GM12892 (cell line): ENCODE results near the gene MUC2.

Experiments
- POLR2A ChIP-seq: IDR thresholded peaks from 2 replicates; pipeline ENCODE4 v1.6.1; 2011; ENCODE audit warnings: low read depth, low read length, control low read depth
- POLR2AphosphoS5 ChIP-seq: IDR thresholded peaks from 2 replicates; pipeline ENCODE4 v1.6.1; 2011; ENCODE audit warnings: low read depth, low read length, control low read depth

DNA sequence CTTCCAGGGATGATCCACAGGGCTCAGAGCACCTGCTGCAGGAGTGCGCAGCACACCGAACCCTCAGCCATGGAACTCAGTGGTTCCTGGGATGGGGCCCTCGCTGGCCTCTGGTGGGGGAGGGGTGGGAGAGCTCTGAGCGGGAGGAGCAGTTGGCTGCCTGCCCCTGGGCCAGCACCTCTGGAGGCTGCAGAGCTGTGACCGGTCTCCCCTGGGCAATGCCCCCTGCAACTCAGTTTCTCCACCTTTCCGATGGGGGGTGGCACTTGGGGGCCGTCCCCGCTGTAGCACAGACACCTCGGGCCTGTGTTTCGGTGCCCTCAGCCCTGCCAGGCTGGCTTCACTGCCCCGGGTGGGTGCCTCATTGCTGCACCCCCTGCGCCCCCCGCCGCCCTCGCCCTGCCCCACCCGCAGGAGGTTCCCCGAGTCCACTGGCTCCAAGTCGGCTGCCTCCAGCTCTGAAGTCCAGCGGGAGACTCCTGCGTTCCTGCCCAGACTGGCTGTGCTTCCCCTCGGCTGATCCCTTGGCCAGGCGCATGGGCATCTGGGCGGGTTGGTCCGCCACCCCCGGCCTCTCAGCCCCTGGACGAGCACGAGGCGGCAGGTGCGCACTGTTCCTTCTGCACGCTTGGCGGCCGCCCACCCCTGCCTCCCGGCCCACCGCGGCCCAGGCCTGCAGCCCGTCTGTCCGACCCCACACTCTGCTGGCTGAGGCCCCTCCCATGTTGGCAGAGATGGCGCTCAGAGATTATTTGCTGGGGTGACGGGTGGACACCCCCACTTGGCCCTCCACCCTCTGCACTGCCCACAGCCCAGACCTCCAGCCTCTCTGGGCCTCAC is 40.0 kb upstream of the MUC2 start:
- no peak for TF ChIP-seq POLR2AphosphoS5
- TF ChIP-seq POLR2A, result no peak
